MV-4-11 (cell line): Measurements from ENCODE around the gene OSR1.
"Not testable (repeated sequence)": the region's sequence is repeated elsewhere in the genome, so short reads cannot be mapped to it uniquely, and the experiment has no call there.

ENCODE experiments used
- DNase-seq: peaks from one replicate; lab custom pipeline; 2025; lab: John Stamatoyannopoulos, UW

Gene OSR1

DNA sequence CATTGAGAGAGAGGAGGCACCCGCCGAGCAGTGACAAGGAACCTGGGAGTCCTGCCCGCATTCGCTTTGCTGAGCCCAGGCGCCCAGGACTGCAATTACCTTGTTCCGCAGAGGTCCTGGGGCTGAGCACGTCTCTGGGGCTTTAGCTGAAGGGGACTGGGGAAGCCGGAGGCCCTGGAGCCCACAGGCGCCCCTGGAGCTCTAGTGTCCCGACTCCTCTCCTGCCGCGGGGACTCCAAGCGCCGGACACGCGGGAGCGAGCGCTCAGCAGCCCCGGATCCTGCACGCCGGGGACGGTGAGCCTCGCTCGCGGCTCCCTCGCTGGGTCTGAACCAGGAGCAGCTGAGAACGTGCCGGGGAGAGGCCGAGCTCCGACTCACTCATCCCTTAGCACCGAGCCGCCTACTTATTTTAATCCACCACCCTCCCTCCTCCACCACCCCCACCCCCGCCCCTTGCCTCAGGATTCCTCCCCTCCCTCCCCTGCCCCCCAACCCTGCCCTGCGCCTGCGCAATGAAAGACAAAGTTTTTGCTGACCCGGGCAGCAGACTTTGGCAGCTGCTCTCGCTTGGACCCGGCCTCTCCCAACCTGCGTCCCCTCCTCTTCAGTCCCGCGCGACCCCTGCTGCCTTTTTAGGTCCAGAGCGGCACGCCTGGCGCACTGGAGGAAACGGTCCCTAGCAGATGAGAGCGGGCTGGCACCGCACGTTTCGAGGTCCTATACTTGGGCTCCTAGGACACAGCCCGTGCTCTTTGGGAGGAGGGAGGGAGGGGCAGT is at the start of gene OSR1:
OSR1 (minus strand) TSS at position 382 of the 779 bp plus-strand sequence. CDS start 4,818 bp downstream, outside the sequence.
- DNase-seq = no peak

DNA sequence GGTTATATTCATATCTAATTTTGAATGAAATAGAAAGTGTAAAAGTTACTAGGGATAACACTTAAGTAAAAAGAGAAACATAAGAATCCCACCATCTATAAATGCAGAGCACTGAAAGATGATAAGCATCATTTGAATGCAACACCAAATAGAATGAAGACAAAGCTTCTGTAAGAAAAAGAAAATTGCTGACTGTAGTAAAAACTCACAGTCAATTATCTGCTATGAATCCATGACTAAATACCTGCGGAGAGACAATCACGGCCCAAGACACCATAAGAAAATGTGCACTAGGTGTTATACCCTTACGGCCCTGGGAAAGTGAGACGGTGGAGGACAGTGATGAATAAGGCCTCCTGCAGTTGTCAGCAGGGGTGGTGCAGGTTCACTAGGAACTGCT is 45.4 kb upstream of the OSR1 start:
- DNase-seq = no peak

- DNase-seq = no peak
Measured at GRCh38 chr2:19392191-19392590, 33.8 kb upstream of the OSR1 start.

GRCh38 chr2:19389469-19389868 is 31.0 kb upstream of the OSR1 start:
- DNase-seq = not testable (repeated sequence)

DNA sequence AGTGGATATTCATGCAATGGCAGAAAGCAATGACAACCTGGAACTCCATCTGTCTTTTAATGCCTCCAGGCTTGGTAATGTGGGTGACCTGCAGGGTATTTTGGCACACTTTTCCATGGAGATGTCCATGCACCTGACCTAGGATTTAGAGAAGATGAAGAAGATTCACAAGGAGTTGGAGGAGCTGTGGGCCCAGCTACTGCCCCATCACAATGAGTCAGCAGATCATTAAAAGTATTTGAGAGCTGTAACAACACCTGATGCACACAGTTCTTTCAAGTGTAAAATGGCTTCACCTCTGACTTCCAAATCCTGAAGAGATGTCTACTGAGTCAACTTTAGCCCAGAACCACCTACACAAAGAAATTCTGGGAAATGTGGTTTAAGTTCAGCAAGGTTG is 22.1 kb upstream of the OSR1 start:
- DNase-seq = no peak

- DNase-seq = no peak
Measured at GRCh38 chr2:19378939-19379338, 20.5 kb upstream of the OSR1 start.

- DNase-seq = no peak
Measured at GRCh38 chr2:19377717-19378116, 19.3 kb upstream of the OSR1 start.

GRCh38 chr2:19373352-19373751 is 14.9 kb upstream of the OSR1 start:
- DNase-seq = no peak

DNA sequence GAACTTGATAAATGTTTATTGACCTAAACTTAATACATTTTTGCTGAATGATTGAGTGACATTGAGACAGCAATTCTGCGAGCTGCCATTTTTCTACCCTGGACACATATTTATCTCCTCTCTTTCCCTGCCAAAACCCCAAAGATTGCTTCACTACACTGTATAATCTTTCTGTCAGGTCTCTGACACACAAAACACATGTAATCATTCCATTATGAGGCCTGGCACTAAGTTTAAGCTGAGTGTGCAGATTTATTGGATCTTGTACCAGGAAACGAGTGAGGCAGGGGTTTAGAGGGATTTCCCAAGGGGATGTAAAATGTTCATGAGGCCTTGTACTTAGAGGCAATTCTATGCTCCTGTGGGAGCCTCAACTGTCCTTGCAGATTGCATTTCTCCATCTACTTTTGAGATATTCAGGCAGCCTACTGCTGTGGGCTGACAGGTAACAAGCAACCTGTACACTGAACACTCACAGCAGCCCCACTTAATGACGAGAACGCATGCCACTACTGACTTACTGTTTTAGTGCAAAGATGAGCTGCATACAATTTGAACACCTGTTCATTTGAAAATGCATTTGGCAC is 13.7 kb upstream of the OSR1 start:
- DNase-seq = no peak

DNA sequence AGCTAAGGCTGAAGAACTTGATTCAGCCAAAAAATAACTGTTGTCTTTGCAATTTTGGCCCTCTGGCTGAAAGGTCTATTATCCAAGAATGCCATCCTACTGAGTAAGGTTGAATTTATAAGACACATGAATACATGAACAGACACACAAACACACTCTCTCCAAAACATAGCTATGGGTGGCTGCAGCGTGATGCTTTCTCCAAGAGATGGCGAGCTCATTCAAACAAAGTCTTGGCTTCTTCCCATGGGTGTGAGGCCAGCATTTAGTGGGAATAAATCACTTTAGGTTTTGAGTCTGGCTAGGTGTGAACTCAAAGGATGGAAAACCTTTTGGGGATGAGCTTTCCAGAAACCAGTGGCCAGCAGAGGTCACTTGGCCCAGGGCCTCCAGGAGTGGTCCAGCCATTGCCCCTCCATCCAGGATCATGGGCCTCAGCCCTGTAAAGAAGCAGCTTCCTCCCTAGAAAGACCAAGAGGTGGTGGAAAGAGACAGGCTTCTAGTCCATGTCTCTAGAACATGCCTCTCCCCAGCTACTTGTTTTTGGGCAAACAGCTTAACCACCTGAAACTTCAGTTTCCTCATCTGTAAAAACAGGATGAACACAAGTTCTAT is 11.0 kb upstream of the OSR1 start:
- DNase-seq = no peak

DNA sequence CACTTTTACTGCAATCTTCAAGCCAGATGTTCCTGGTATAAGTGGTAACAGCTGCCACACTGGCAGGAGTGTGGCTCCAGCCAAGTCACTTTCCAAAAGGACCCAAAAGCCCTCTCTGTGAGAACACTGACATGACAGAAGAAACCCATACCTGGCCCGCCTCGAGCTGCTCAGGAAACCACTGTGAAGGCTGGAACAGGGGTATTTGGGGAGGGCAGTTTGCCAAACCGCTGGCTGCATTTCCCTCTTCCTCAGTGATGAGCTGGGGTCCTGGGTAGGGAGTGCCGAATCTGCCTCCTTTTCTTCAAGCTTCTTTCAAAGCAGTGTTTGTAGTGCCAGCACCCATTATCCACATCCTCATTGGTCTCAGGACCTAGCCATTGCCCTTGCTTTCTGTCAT is 10.3 kb upstream of the OSR1 start:
- DNase-seq = no peak

GRCh38 chr2:19367326-19367725 is 8.9 kb upstream of the OSR1 start:
- peak; percentile 72 for DNase-seq

DNA sequence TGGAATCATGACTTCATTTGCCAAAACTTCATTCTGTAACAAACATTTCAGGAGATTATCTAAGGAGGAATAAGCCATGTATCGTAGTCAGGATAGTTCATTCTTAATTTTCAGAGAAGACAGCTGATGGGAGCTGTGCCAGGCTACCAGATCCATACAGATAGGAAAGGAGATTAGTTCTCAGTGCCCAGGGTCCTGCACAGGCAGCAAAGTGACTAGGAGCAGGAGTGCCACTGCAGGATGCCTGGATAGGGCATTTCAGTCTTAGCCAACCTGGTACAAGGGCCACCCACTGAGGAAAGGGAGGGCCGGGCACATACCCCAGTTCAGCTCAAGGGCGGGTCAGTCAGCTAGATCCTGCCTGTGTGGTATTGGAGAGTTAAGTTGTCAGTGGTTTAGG is 6.7 kb upstream of the OSR1 start:
- DNase-seq = no peak

GRCh38 chr2:19364014-19364413 is 5.6 kb upstream of the OSR1 start:
- no peak for DNase-seq

DNA sequence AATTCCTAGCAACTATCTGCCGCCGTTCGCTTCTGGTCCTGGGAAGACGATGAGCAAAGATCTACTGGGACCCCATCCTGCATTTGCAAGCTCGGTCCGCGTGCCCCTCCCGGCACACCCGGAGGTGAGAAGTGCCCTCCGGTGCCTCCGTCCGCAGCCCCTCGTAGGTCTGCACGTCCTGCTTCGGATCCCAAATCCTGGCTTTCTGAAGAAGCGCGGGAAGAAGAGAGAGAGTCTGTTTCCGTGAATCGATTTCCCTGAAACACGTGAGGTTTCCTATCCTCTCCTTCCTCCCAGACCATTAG is 5.0 kb upstream of the OSR1 start:
- no peak for DNase-seq

DNA sequence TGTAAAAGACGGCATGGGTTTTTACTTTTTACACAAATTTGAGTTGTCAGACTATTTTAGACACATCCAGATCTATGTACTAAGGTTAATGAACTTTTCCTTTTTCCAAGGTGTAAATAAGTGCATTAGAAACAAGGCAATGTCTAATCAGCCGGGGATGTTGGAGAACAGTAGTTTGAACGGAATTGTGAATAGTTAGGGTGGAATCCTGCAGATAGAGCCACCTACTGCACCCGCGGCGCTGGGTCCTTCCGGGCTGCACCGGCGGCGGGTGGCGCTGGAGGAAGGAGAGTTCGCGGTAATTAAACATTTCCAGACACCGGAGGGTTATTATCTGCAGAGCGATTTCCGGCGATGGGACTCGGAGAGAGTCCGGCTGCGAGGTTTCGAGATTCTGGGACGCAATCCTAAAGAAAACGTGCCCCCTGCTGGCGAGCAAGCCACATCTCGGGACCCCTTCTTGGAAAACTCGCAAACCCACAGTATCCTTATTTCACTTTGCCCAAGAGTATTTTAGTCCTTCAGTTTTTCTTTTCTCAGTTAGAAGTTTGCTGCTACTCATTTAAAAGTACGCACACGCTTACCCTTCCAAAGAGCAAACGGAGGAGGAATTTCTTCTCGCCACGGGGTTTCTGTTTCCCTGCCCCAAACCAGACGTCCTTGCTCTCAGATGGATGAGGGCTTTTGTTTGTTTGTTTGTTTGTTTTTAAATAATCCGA is 4.5 kb upstream of the OSR1 start:
- DNase-seq = peak; percentile 24

DNA sequence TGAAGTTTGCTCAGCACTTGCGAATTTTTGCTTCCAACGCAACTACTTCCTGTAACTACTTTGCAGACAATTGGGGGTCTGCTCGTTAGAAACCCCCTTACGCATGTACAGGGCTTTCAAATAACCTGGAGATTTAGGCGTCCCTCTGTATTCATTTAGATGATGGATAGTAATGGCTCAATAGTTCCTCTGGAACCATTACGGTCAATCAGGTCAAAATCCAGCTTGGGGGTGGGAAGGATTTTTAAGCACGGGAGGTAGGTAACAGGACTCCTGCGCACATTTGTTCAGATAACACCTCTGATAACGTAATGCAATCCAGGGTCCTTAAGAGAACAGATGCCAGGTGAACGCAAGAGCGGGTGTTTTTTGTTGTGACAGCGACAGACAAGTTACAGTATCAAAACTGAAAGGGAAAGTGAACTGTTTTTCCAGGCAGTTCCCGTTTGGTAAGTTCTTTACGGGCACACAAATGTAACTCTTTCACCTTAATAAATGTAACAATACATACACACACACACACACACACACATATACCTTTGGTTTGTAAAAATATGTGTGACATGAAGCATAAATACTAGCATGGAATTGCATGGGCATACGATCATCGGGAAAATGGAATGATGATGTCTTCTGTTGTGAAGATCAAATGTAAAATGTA is 3.8 kb upstream of the OSR1 start:
- DNase-seq = peak; percentile 22

- no peak for DNase-seq
Measured at GRCh38 chr2:19361325-19361990, 3.0 kb upstream of the OSR1 start.

DNA sequence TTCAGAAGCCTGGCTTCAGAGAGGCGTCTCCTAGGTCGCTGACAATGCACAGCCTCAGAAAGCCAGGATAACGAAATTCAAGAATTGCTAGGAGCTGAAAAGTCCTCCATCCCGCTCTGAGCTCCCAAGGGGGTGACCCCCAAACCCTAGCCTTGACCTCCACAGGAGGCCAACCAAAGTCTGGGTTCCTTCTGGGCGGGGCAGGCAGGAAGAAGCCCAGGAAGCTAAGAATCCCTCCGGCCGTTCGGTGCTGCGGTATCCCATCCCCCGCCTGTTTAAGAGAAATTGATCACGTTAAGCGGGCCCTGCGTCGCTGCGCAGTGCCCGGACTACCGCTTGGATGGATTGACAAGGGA is 2.5 kb upstream of the OSR1 start:
- DNase-seq = no peak

DNA sequence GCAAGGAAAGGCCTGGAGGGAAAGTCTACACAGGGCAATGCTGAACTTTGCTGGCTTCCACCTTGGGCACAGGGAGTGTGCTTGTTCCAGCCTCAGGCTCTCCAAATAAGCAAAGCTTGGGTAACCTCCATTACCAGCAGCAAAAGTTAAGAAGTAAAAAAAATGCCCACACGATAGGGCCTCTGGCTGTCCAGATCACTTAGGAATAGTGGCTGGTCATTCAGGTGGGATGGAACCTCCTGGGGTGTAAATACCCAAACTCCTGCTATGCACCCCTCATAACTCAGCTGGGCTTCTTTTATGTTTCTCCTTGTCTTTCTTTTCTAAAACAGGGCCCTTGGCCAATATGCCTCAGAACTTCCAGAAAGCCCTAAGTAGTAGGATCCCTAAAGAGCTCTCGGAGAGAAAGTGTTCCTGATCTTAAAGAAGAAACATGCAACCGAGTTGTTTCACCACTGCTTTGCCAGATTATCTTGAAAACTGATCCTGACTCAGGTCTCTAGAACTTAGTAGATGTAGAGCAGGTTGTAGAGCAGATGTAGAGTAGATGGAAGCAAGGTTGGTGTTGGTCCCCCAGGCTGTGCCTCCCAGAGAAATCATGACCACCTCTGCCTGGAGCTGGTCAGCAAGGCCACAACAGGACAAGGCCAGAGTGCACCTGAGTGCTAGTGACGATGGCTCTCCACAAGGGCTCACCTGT is 2.0 kb upstream of the OSR1 start:
- DNase-seq = no peak

DNA sequence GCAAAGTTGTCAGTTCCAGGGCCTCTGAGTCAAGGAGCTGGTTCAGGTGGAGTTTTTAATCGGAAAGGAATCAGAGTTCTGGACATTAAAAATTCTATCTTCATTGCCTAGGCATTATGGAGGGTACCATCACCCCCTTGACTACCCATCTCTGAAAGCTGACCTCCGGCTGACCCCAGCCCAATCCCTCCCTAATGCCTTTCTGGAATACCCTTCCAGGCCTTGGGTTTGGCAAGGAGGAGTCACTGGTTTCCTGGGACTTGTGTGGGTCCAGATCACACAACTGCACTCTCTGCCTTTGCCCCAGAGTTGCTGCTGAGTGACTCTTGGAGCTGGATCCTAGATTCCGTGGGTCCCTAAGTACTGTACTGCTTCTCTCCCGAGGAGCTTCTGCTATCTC is 1.0 kb upstream of the OSR1 start:
- no peak for DNase-seq

- no peak for DNase-seq
Measured at GRCh38 chr2:19359021-19359357, 566 bp upstream of the OSR1 start.
